HG02610 (cell line): ENCODE measurements around the gene SPATS2L.
"Not testable (repeated sequence)": the region's sequence is repeated elsewhere in the genome, so short reads cannot be mapped to it uniquely, and the experiment has no call there.

Experiments
- ATAC-seq: cut with Tn5 transposase; IDR thresholded peaks from one replicate; pipeline ENCODE4 v1.9.1; 2021; ENCODE audit warnings: mild to moderate bottlenecking, moderate library complexity; ENCODE audit not compliant: unreplicated experiment

SPATS2L gene

GRCh38 chr2:200319548-200320337 is 13.2 kb downstream of the SPATS2L start:
- no peak for ATAC-seq

GRCh38 chr2:200320344-200320743 is 13.9 kb downstream of the SPATS2L start:
- no peak for ATAC-seq

GRCh38 chr2:200320991-200321390 is 14.5 kb downstream of the SPATS2L start:
- no peak for ATAC-seq

- no peak for ATAC-seq
Observed at GRCh38 chr2:200321780-200322534, 15.5 kb downstream of the SPATS2L start.

GRCh38 chr2:200322607-200323006 is 16.1 kb downstream of the SPATS2L start:
- ATAC-seq, result no peak

- ATAC-seq, result no peak
Observed at GRCh38 chr2:200324362-200324761, 17.9 kb downstream of the SPATS2L start.

- no peak for ATAC-seq
Observed at GRCh38 chr2:200329384-200329783, 22.9 kb downstream of the SPATS2L start.

GRCh38 chr2:200329798-200330197 is 23.3 kb downstream of the SPATS2L start:
- ATAC-seq, result no peak

- no peak for ATAC-seq
Observed at GRCh38 chr2:200330351-200331060, 24.0 kb downstream of the SPATS2L start.

GRCh38 chr2:200331061-200331400 is 24.5 kb downstream of the SPATS2L start:
- no peak for ATAC-seq

- ATAC-seq, result no peak
Observed at GRCh38 chr2:200335657-200336056, 29.2 kb downstream of the SPATS2L start.

- no peak for ATAC-seq
Observed at GRCh38 chr2:200336980-200337615, 30.6 kb downstream of the SPATS2L start.

- ATAC-seq, result no peak
Observed at GRCh38 chr2:200337621-200338020, 31.1 kb downstream of the SPATS2L start.

- no peak for ATAC-seq
Observed at GRCh38 chr2:200338692-200339091, 32.2 kb downstream of the SPATS2L start.

GRCh38 chr2:200340508-200341224 is 34.2 kb downstream of the SPATS2L start:
- no peak for ATAC-seq

GRCh38 chr2:200341376-200341775 is 34.9 kb downstream of the SPATS2L start:
- no peak for ATAC-seq

- ATAC-seq, result no peak
Observed at GRCh38 chr2:200342235-200342634, 35.7 kb downstream of the SPATS2L start.

GRCh38 chr2:200342654-200343053 is 36.2 kb downstream of the SPATS2L start:
- ATAC-seq, result no peak

- not testable (repeated sequence) for ATAC-seq
Observed at GRCh38 chr2:200344202-200344601, 37.7 kb downstream of the SPATS2L start.

- no peak for ATAC-seq
Observed at GRCh38 chr2:200345975-200346374, 39.5 kb downstream of the SPATS2L start.

- ATAC-seq, result no peak
Observed at GRCh38 chr2:200347301-200347700, 40.8 kb downstream of the SPATS2L start.
